GM12878 (cell line): ENCODE data around the gene PTPRD. TPM values are rescaled to one million over a fixed set of nuclear protein-coding genes. Genes with fewer than 3 reads are reported as not detected.

Experiments
- ATAC-seq: fragments of 200-7000 bp; cut with Tn5 transposase; 3 replicates; pipeline ENCODE4 v1.9.1; 2020; ENCODE audit warnings: mild to moderate bottlenecking, moderate library complexity
- BruUV-seq: library from RNA; stranded (reverse); fragments of 400-500 nt; replicated peaks from 2 replicates; lab custom pipeline; 2021; lab: Mats Ljungman, UMichigan
- CTCF ChIA-PET: fragments of 300-600 bp; sonication (Branson Sonifier 250); formaldehyde crosslinking; extraction: SDS; loops from one replicate; lab custom pipeline; 2021; ENCODE audit warnings: inconsistent platforms; lab: Yijun Ruan, JAX
- POLR2A ChIA-PET: fragments of 350-600 bp; formaldehyde crosslinking; extraction: SDS; loops from one replicate; lab custom pipeline; 2021; ENCODE audit warnings: inconsistent platforms; lab: Charles Lee
- RAD21 ChIA-PET: fragments of 300-600 bp; sonication (Branson Sonifier 250); formaldehyde crosslinking; loops from one replicate; lab custom pipeline; 2023; ENCODE audit warnings: antibody characterized with exemption; ENCODE audit not compliant: unreplicated experiment; lab: Charles Lee
- SMC1A ChIA-PET: fragments of 300-600 bp; sonication (Branson Sonifier 250); formaldehyde crosslinking; loops from one replicate; lab custom pipeline; 2023; ENCODE audit not compliant: unreplicated experiment, uncharacterized antibody; lab: Charles Lee
- DNase-seq: peaks from one replicate; pipeline ENCODE4 v3.0.0-alpha.2; 2011; ENCODE audit warnings: low read depth, low spot score
- FAIRE-seq: peaks from 3 replicates; lab custom pipeline; 2011; peaks lifted over from hg19 to GRCh38; lab: Jason Lieb, UNC
- H2AFZ ChIP-seq: 2 replicates; pipeline ENCODE4 v1.6.0; 2011; ENCODE audit warnings: low read depth, low read length, control low read depth; ENCODE audit not compliant: control insufficient read depth
- H3K27ac ChIP-seq: 2 replicates; pipeline ENCODE4 v1.5.1; 2011; ENCODE audit warnings: control low read depth; ENCODE audit not compliant: control insufficient read depth, insufficient read depth
- H3K27me3 ChIP-seq, 2 experiments: replicated peaks in 1 of 2; 2 replicates each; pipeline versions ENCODE4 v1.6.0 to v1.6.1; 2011; ENCODE audit warnings: low read length in 1 of 2; ENCODE audit not compliant: control insufficient read depth in 2 of 2, insufficient read depth in 2 of 2
- H3K36me3 ChIP-seq, 2 experiments: 2 replicates each; pipeline ENCODE4 v1.5.1; 2011; ENCODE audit warnings: low read length in 1 of 2; ENCODE audit not compliant: control insufficient read depth in 2 of 2, insufficient read depth in 2 of 2
- H3K4me1 ChIP-seq: 2 replicates; pipeline ENCODE4 v1.6.1; 2011; ENCODE audit warnings: mild to moderate bottlenecking, low read length, moderate library complexity, mixed read lengths; ENCODE audit not compliant: control insufficient read depth, insufficient read depth
- H3K4me2 ChIP-seq: 2 replicates; pipeline ENCODE4 v1.6.0; 2011; ENCODE audit warnings: control low read depth; ENCODE audit not compliant: control insufficient read depth, insufficient read depth
- H3K4me3 ChIP-seq: fragments of 200-600 bp; sonication (generic); 2 replicates; pipeline ENCODE4 v1.5.1; 2016
- H3K79me2 ChIP-seq: 2 replicates; pipeline ENCODE4 v1.6.0; 2011; ENCODE audit warnings: low read length; ENCODE audit not compliant: control insufficient read depth, insufficient read depth
- H3K9ac ChIP-seq: 2 replicates; pipeline ENCODE4 v1.8.0; 2011; ENCODE audit warnings: low read length, control low read depth, mixed read lengths; ENCODE audit not compliant: control insufficient read depth, insufficient read depth
- H3K9me3 ChIP-seq: replicated peaks from 3 replicates; pipeline ENCODE4 v1.5.1; 2011; ENCODE audit warnings: mild to moderate bottlenecking, low read length; ENCODE audit not compliant: control insufficient read depth, insufficient read depth
- H4K20me1 ChIP-seq: 2 replicates; pipeline ENCODE4 v1.6.0; 2011; ENCODE audit not compliant: control insufficient read depth, insufficient read depth
- CBX3 ChIP-seq: fragments of 200-600 bp; sonication (generic); IDR thresholded peaks from 2 replicates; pipeline ENCODE4 v1.6.1; 2016; ENCODE audit warnings: low read depth, borderline replicate concordance
- CEBPB ChIP-seq, 2 experiments: fragments of 150-350 bp in 1 of 2; IDR thresholded peaks; 2 replicates each; pipeline ENCODE4 v1.6.1; 2012 to 2014; ENCODE audit warnings: low read depth in 2 of 2, low read length in 2 of 2, borderline replicate concordance in 1 of 2, inconsistent platforms in 1 of 2
- CHD4 ChIP-seq: fragments of 200-600 bp; sonication (generic); IDR thresholded peaks from 2 replicates; pipeline ENCODE4 v1.6.1; 2016; ENCODE audit warnings: mild to moderate bottlenecking
- ELK1 ChIP-seq: IDR thresholded peaks from 2 replicates; pipeline ENCODE4 v1.6.1; 2012; ENCODE audit warnings: low read depth, low read length, improper control_type of control experiment
- FOS ChIP-seq: IDR thresholded peaks from 3 replicates; pipeline ENCODE4 v1.6.1; 2011; ENCODE audit warnings: borderline replicate concordance; ENCODE audit not compliant: insufficient read length; ENCODE audit errors: extremely low read depth
- JUNB ChIP-seq: IDR thresholded peaks from 2 replicates; pipeline ENCODE4 v1.6.1; 2016; ENCODE audit warnings: antibody characterized with exemption, mild to moderate bottlenecking
- KAT2A ChIP-seq: conservative IDR thresholded peaks from 2 replicates; pipeline ENCODE4 v1.6.1; 2011; ENCODE audit warnings: low read depth, low read length; ENCODE audit not compliant: control insufficient read depth
- NRF1 ChIP-seq: conservative IDR thresholded peaks from 2 replicates; pipeline ENCODE4 v1.6.1; 2011; ENCODE audit warnings: mild to moderate bottlenecking, low read depth, low read length, improper control_type of control experiment
- POU2F2 ChIP-seq: IDR thresholded peaks from 3 replicates; pipeline ENCODE4 v1.6.1; 2011; ENCODE audit warnings: low read depth, mild to moderate bottlenecking, low read length, borderline replicate concordance
- SMARCA5 ChIP-seq: fragments of 450-650 bp; IDR thresholded peaks from 2 replicates; pipeline ENCODE4 v1.6.1; 2017; ENCODE audit warnings: mild to moderate bottlenecking
- TBL1XR1 ChIP-seq: IDR thresholded peaks from 2 replicates; pipeline ENCODE4 v1.6.1; 2012; ENCODE audit warnings: low read depth, low read length, improper control_type of control experiment
- WRNIP1 ChIP-seq: IDR thresholded peaks from 2 replicates; pipeline ENCODE4 v1.6.1; 2011; ENCODE audit warnings: low read depth, low read length, improper control_type of control experiment, borderline replicate concordance
- ZBED1 ChIP-seq: IDR thresholded peaks from 2 replicates; pipeline ENCODE4 v1.6.1; 2016; ENCODE audit warnings: borderline replicate concordance
- ZBTB11 ChIP-seq: fragments of 450-650 bp; formaldehyde crosslinking; IDR thresholded peaks from 2 replicates; pipeline ENCODE4 v1.5.0; 2022; ENCODE audit warnings: mild to moderate bottlenecking, missing genetic modification characterization
- WGBS: methylation state at CpG from one replicate; pipeline ENCODE4 v1.1.6; 2016; ENCODE audit warnings: low lambda C conversion rate; ENCODE audit not compliant: insufficient replicate concordance, insufficient coverage; ENCODE audit errors: missing lambda C conversion rate; 5-methylcytosine and 5-hydroxymethylcytosine counted together
- in situ Hi-C: fragments of 300-500 bp; cut with MboI; formaldehyde crosslinking; loops from 9 replicates; pipeline ENCODE4 v1.14.3; 2018; ENCODE audit warnings: mixed read lengths
- intact Hi-C: fragments of 100-400 bp; cut with micrococcal nuclease; formaldehyde crosslinking; loops from one replicate; pipeline ENCODE4 v1.14.2; 2022; ENCODE audit not compliant: unreplicated experiment
- polyA plus RNA-seq, 11 experiments: library from polyadenylated mRNA; depleted of rRNA in 4 of 11; unstranded in 6 of 11; stranded (reverse) in 5 of 11; fragments of >200 nt; fragmentation: Nextera tagmentation in 4 of 11; fragmentation: Illumina TruSeq in 1 of 11; extraction: Ambion mirVana in 4 of 11; extraction: Trizol in 1 of 11; gene quantifications; 1 replicate in 1 of 11; 2 replicates in 10 of 11; pipeline versions ENCODE4 v1.2.1 to v1.2.3, GENCODE V29; 2011 to 2016; ENCODE audit warnings: inconsistent platforms in 2 of 11, missing spikeins in 2 of 11, low read depth in 1 of 11
- total RNA-seq, 4 experiments: library from RNA; depleted of rRNA in 3 of 4; stranded (reverse); fragments of >200 nt in 3 of 4; fragmentation: Illumina TruSeq in 1 of 4; extraction: Trizol in 1 of 4; gene quantifications; 2 replicates each; pipeline versions ENCODE4 v1.2.1 to v1.2.3, GENCODE V29; 2013 to 2021

Gene PTPRD
- total and polyA plus RNA-seq, 10 of the 15 experiments (the other 5 are each of a cell fraction or from before 2014, with no cell fraction given): under 0.01 to 0.05 (median 0.01) TPM; not detected in 7

GRCh38 chr9:8725635-8726034 lies 1887.2 kb downstream of the PTPRD start:
- Histone ChIP-seq H3K4me2 (no peak overlapping the region), H2AFZ (no peak overlapping the region), H4K20me1 (no peaks in the 10 kb centered on the region), H3K36me3 (no peaks in the 10 kb centered on the region), H3K9ac (no peak overlapping the region), H3K9me3 (no peaks in the 10 kb centered on the region), H3K27ac (no peak overlapping the region), H3K27me3 (no peaks in the 10 kb centered on the region), H3K79me2 (no peaks in the 10 kb centered on the region), H3K4me3 (no peak overlapping the region), H3K4me1 (no peaks in the 10 kb centered on the region)
- intact Hi-C loops (no loop called here), in situ Hi-C loops (no loop called here)
- FAIRE-seq (no peak), DNase-seq (no peak), ATAC-seq (no peak)
- ChIA-PET POLR2A (no interaction called here), RAD21 (interaction anchor here (0.7 kb wide), 1 partner anchor 61 kb away, joined by 3 read pairs; no protein-coding TSS in a partner anchor), SMC1A (no interaction called here), CTCF (interaction anchor here (0.7 kb wide), 1 partner anchor 10 kb away, joined by 3 read pairs; no protein-coding TSS in a partner anchor)
- 0% methylated on average over 1 of the region's 1 CpG for WGBS
- BruUV-seq: no TSS peak
- no peak for TF ChIP-seq ELK1
- TF ChIP-seq CBX3: no peak
- no peak for TF ChIP-seq CHD4
- no peak for TF ChIP-seq NRF1
- no peak for TF ChIP-seq ZBED1
- TF ChIP-seq FOS: no peak
- no peak for TF ChIP-seq WRNIP1
- TF ChIP-seq TBL1XR1: no peak
- no peak for TF ChIP-seq CEBPB (IDR thresholded peaks at IDR 0.05; ENCODE audit: borderline replicate concordance in 1 of 2, low read depth in 2 of 2, low read length in 2 of 2)
- no peak for TF ChIP-seq ZBTB11 (CRISPR knock-in tag)
- TF ChIP-seq JUNB: no peak
- TF ChIP-seq KAT2A: no peak
- TF ChIP-seq POU2F2: no peak
- TF ChIP-seq SMARCA5: no peak
